ENCODE data around the gene HIF1AN.

HIF1AN gene

GRCh38 chr10:100537475-100537874 lies 1.7 kb downstream of the HIF1AN start:
- no peaks in the 10 kb centered on the region for H3F3A ChIP-seq (ENCODE audit: insufficient read depth)
- H3K36me3 ChIP-seq (ENCODE audit: low read length), result 0 out of 2 replicates have a peak, but pooled peaks cover 7% of the 10 kb centered on the region
- no peak overlapping the region for H2AFZ ChIP-seq (ENCODE audit: low read depth, low read length, severe bottlenecking)
- H3K9me3 ChIP-seq (ENCODE audit: insufficient read depth, low read length), result no peaks in the 10 kb centered on the region
- H3K4me3 ChIP-seq (ENCODE audit: insufficient read depth, low read length, poor library complexity, severe bottlenecking), result no peak overlapping the region
- H3K4me2 ChIP-seq (ENCODE audit: low read depth, low read length, poor library complexity, severe bottlenecking), result peak overlapping the region; percentile 85
- no peak overlapping the region for H3K9ac ChIP-seq (ENCODE audit: low read length)
- TF ChIP-seq EZH2phosphoT487 (conservative IDR thresholded peaks at IDR 0.05; ENCODE audit: low read length) (no peak), CTCF (IDR thresholded peaks at IDR 0.05; ENCODE audit: insufficient read depth, low read length, poor library complexity, severe bottlenecking) (no peak)
- H3K79me2 ChIP-seq (ENCODE audit: insufficient read depth, low read length), result peaks cover 33% of the 10 kb centered on the region
- no peaks in the 10 kb centered on the region for H3K27me3 ChIP-seq (ENCODE audit: low read length)
- no peak overlapping the region for H3K27ac ChIP-seq (ENCODE audit: low read depth, low read length)
- H3K9me2 ChIP-seq (replicated peaks; ENCODE audit: insufficient read depth, low read length), result no peaks in the 10 kb centered on the region
- H4K20me1 ChIP-seq (ENCODE audit: low read depth, low read length), result no peaks in the 10 kb centered on the region

GRCh38 chr10:100544950-100545349 lies 9.2 kb downstream of the HIF1AN start:
- Histone ChIP-seq H3K9ac (ENCODE audit: low read length) (no peak overlapping the region), H3K79me2 (ENCODE audit: insufficient read depth, low read length) (no peaks in the 10 kb centered on the region), H4K20me1 (ENCODE audit: low read depth, low read length) (no peaks in the 10 kb centered on the region), H3K36me3 (ENCODE audit: low read length) (peaks cover 4% of the 10 kb centered on the region; the same call in 1 of the 2 replicates), H3K9me3 (ENCODE audit: insufficient read depth, low read length) (no peaks in the 10 kb centered on the region), H3K27me3 (ENCODE audit: low read length) (no peaks in the 10 kb centered on the region), H2AFZ (ENCODE audit: low read depth, low read length, severe bottlenecking) (no peak overlapping the region), H3K4me3 (ENCODE audit: insufficient read depth, low read length, poor library complexity, severe bottlenecking) (no peak overlapping the region), H3K9me2 (replicated peaks; ENCODE audit: insufficient read depth, low read length) (no peaks in the 10 kb centered on the region), H3K27ac (ENCODE audit: low read depth, low read length) (no peak overlapping the region), H3F3A (ENCODE audit: insufficient read depth) (no peaks in the 10 kb centered on the region), H3K4me2 (ENCODE audit: low read depth, low read length, poor library complexity, severe bottlenecking) (no peak overlapping the region)
- TF ChIP-seq EZH2phosphoT487 (conservative IDR thresholded peaks at IDR 0.05; ENCODE audit: low read length) (no peak), CTCF (IDR thresholded peaks at IDR 0.05; ENCODE audit: insufficient read depth, low read length, poor library complexity, severe bottlenecking) (no peak)

GRCh38 chr10:100551196-100551595 lies 15.5 kb downstream of the HIF1AN start:
- H3K9ac ChIP-seq (ENCODE audit: low read length), result no peak overlapping the region
- no peak overlapping the region for H3K27ac ChIP-seq (ENCODE audit: low read depth, low read length)
- no peak overlapping the region for H2AFZ ChIP-seq (ENCODE audit: low read depth, low read length, severe bottlenecking)
- H3K79me2 ChIP-seq (ENCODE audit: insufficient read depth, low read length), result no peaks in the 10 kb centered on the region
- no peaks in the 10 kb centered on the region for H3K9me2 ChIP-seq (replicated peaks; ENCODE audit: insufficient read depth, low read length)
- H3K4me2 ChIP-seq (ENCODE audit: low read depth, low read length, poor library complexity, severe bottlenecking), result no peak overlapping the region
- H3K9me3 ChIP-seq (ENCODE audit: insufficient read depth, low read length), result no peaks in the 10 kb centered on the region
- no peaks in the 10 kb centered on the region for H4K20me1 ChIP-seq (ENCODE audit: low read depth, low read length)
- H3K36me3 ChIP-seq (ENCODE audit: low read length), result peaks cover 4% of the 10 kb centered on the region; the same call in 1 of the 2 replicates
- no peaks in the 10 kb centered on the region for H3F3A ChIP-seq (ENCODE audit: insufficient read depth)
- H3K27me3 ChIP-seq (ENCODE audit: low read length), result no peaks in the 10 kb centered on the region
- H3K4me3 ChIP-seq (ENCODE audit: insufficient read depth, low read length, poor library complexity, severe bottlenecking), result no peak overlapping the region
- no peak for TF ChIP-seq CTCF (IDR thresholded peaks at IDR 0.05; ENCODE audit: insufficient read depth, low read length, poor library complexity, severe bottlenecking)
- TF ChIP-seq EZH2phosphoT487 (conservative IDR thresholded peaks at IDR 0.05; ENCODE audit: low read length), result no peak

All from SU-DHL-6 (cell line).